HEK293T (cell line): ENCODE measurements around the gene WDR64.

Source experiments
- FOXK2 ChIP-seq: fragments of 450-650 bp; IDR thresholded peaks from 2 replicates; pipeline ENCODE4 v1.6.1; 2016; ENCODE audit warnings: mild to moderate bottlenecking
- SUZ12 ChIP-seq: fragments of 450-650 bp; IDR thresholded peaks from 2 replicates; pipeline ENCODE4 v1.6.1; 2016; ENCODE audit warnings: mild to moderate bottlenecking
- TARDBP ChIP-seq: fragments of 450-650 bp; IDR thresholded peaks from 2 replicates; pipeline ENCODE4 v1.6.1; 2016

DNA sequence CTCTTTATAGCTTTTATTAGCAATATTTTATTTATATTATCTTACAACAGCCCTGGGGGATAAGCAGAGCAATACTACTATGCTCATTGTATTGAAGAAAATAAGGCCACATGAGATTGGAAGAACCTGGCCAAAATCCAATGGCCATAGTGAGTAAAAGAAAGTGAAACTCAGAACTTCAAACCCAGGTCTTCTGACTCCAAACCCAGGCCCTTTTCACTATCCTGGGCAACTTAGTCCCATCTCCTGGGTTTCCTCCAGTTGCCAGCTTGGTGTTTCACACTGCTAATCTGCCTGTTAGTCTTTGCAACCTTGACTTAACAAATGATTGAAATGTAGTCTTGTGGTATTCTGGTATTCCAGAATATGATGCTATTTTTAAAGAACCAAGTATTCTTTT lies 173.5 kb downstream of the WDR64 start:
- TF ChIP-seq TARDBP (no peak), FOXK2 (no peak), SUZ12 (no peak)
